Stimulated activated CD4-positive, alpha-beta T cell treated with anti-CD3 and anti-CD28 coated beads, Interleukin-2, amount 100 ng/mL, for 4 hours (primary cell): ENCODE measurements around the gene TUBE1.
A peak's percentile ranks its signal among the peaks of the same experiment; 100 is the strongest.

Experiments used
- DNase-seq: peaks from one replicate; pipeline ENCODE4 v3.0.0-alpha.2; 2020; ENCODE audit warnings: low read depth

The TUBE1 gene

GRCh38 chr6:112033791-112034615 is 53.3 kb downstream of the TUBE1 start:
- DNase-seq = no peak

DNA sequence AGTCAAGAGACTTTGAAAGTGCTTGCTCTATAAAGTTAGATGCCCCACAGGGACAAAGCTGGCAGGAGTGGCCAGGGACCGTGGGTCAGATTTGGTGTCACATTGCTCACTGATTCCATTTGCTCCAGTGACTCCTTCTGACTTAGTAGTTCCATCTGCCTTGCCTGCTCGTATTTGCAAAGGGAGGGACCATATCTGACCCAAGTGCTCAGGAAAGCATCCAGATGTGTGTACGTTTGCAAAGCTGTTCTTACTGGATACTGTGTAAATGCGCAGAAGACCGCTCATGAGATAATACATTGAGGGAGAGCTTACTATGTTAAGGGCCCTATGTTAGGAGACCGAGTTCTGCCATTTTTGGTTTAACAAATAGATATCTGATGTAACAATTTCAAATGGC is 54.6 kb downstream of the TUBE1 start:
- no peak for DNase-seq

DNA sequence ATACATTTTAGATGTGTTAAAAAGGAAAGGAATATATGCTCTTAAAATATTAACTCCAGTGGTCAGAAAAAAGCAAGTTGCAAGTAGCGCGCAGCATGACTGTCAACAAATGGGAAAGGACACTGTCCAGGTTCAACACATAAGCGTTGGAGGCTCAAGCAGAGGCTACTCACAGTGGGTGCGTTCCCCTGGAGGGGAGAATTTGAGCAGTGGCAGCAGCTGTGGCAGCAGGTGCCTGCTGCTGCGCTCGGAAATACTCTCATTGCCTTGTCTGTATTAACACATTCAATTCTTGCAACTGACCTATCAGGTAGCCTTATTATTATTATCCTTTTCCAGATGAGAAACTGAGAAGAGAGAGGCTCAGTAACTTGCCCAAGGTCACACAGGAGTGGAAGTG is 55.3 kb downstream of the TUBE1 start:
- no peak for DNase-seq

- no peak for DNase-seq
Measured at GRCh38 chr6:112030961-112031660, 56.2 kb downstream of the TUBE1 start.

DNA sequence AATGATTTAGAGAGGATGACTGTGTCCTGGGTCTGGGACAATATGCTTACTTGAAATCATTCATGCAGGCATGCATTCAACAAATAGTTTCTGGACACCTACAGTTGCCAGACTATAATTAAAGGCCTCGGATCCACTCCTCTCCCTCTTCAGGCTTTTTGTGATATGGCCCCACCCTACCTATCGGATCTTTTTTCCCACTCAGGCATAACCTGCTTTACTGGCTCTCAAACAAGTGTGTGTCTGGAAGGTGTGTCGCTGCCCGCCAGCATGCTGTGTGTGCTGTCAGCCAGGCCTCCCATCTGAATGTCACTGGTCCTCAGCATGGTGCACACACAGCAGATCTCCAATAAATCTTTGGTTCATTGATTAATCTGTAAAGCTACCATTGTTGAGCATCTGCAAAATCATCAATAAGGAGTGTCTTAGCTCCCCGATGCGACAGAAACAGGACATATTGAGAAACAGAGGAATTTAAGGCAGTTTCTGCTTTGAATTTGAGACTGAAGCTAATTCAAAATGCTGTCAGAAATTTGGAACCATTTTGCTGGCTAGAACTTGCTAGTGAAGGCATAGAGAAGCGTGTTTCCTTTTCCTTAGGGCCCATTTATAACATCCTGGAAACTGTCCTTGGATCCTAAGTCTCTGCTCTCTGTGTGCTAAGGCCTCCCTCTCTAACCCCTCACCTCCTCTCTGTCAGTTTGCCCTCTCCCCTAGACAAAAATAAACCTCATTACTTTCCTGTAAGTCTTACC is 56.9 kb downstream of the TUBE1 start:
- DNase-seq = no peak

DNA sequence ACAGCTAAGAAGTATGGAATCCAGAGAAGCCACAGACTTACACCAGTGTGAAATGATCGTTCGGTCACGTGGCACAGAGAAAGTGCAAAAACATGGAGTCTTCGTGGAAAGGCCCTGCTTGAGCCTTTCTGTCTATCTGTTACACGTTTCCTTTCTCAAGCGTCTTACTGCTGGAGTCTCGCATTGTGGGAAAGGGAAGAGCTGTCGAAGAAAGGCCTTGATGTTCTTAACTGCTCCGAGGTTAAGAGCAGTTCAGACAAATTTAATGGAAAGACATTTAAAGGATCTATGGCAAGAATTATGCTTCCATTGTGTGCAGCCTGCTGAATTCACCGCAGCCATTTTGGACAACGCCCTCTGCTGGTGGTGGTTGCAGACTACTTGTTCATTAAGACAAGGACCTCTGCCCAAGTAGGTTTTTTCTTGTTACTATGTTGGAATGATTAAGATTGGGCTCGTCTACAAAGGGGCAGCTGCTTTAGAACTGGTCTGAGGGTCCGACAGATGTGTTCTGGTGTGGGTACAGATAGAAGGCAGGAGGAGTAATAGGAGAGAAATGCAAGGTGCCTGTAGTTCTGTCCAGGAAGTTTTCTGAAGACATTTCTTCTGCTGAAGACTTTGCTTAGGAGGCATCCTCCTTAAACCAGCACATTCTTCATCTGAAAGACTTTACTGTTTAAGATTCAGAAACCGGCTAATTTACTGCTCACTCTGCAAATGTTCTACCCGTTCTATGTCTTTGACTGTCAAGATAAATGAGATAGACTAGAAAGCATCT is 58.0 kb downstream of the TUBE1 start:
- peak; percentile 54 for DNase-seq

GRCh38 chr6:112027942-112028674 is 59.2 kb downstream of the TUBE1 start:
- DNase-seq = peak; percentile 28

- DNase-seq = no peak
Measured at GRCh38 chr6:112026933-112027332, 60.3 kb downstream of the TUBE1 start.

DNA sequence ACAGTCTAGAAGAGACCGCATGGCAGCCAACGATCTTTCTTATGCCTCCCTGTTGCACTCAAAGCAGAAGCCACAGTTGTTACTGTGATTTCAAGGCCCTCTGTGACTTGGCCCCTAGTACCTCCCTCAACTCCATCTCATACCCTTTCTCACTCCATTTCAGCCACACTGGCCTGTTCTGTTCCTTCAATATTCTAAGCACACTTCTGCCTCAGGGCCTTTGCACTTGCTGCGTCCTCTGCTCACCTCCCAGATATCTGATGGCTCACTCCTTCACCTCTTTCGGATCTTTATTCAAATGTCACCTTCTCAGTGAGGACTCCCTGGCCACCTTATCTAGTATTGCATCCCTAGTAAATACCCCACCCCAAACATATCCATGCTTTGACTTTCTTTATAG is 62.8 kb downstream of the TUBE1 start:
- no peak for DNase-seq

- DNase-seq = no peak
Measured at GRCh38 chr6:112022749-112023148, 64.5 kb downstream of the TUBE1 start.

DNA sequence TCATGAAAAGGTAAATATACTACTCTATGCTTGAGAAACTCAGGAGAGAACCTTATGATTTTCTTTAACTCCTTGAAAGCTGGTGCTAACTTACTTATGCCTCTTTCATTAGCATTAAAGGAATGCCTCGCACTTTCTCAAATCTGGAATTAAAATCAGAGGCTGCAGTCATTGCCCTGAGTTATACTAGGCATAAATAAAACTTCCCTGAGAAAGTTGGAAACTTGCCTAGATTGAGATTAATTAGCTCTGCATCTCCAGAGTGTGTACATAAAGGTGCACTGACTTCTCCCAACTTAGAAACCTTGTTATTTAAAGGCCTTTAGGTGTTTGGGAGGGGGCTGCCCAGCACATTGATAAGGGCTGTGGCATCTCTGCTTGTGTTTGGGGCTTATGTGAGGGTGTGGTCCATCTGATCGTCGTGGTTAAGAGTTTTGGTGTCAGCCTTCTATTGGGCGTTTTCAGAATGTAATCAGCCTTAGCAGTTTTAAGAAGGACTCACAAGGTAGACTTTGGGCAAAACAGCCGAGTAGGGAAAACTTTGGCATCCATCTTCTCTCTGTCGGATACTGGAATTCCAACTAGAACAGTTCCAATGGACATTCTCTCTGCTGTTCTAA is 65.5 kb downstream of the TUBE1 start:
- DNase-seq = no peak
